RWPE1 (cell line): ENCODE data around the gene NR2F2.

Experiments used
- CTCF ChIA-PET: fragments of 350-600 bp; sonication (Branson Sonifier 250); formaldehyde crosslinking; extraction: SDS; loops from one replicate; lab custom pipeline; 2021; lab: Yijun Ruan, JAX
- POLR2A ChIA-PET: fragments of 400-600 bp; formaldehyde crosslinking; extraction: SDS; loops from one replicate; lab custom pipeline; 2020; ENCODE audit warnings: antibody characterized with exemption; ENCODE audit not compliant: low non-redundant PET; lab: Yijun Ruan, JAX
- DNase-seq: peaks from one replicate; pipeline ENCODE4 v3.0.0; 2012; ENCODE audit warnings: low spot score
- H3K27ac ChIP-seq: fragments of 450-650 bp; 2 replicates; pipeline ENCODE4 v1.5.1; 2017
- CTCF ChIP-seq: fragments of 450-650 bp; conservative IDR thresholded peaks from 2 replicates; pipeline ENCODE4 v1.5.1; 2017; ENCODE audit warnings: low read depth, mild to moderate bottlenecking

NR2F2 gene

GRCh38 chr15:96361309-96362010, 31.0 kb downstream of the NR2F2 start:
- POLR2A ChIA-PET: no interaction called here
- DNase-seq: no peak
- CTCF ChIA-PET: no interaction called here
- H3K27ac ChIP-seq: no peak overlapping the region
- no peak for TF ChIP-seq CTCF

GRCh38 chr15:96362011-96362754, 31.7 kb downstream of the NR2F2 start:
- DNase-seq: no peak

GRCh38 chr15:96362755-96363651, 32.5 kb downstream of the NR2F2 start:
- POLR2A ChIA-PET: no interaction called here
- H3K27ac ChIP-seq: no peak overlapping the region
- TF ChIP-seq CTCF: no peak
- no peak for DNase-seq
- CTCF ChIA-PET: interaction anchor here (0.6 kb wide), 2 partner anchors 9 to 193 kb away, joined by 3 to 4 read pairs; no protein-coding TSS in a partner anchor

More at GRCh38 chr15:96362011-96362754, 31.7 kb downstream of the NR2F2 start:
- ChIA-PET POLR2A (no interaction called here), CTCF (no interaction called here)
- TF ChIP-seq CTCF: no peak
- H3K27ac ChIP-seq: no peak overlapping the region

- CTCF ChIA-PET: interaction anchor here (0.6 kb wide), 2 partner anchors 10 to 192 kb away, joined by 3 to 4 read pairs; no protein-coding TSS in a partner anchor
Measured at GRCh38 chr15:96363707-96364106, 33.2 kb downstream of the NR2F2 start.

GRCh38 chr15:96365781-96366525, 35.5 kb downstream of the NR2F2 start:
- no peak overlapping the region for H3K27ac ChIP-seq
- POLR2A ChIA-PET: no interaction called here
- DNase-seq: no peak
- no peak for TF ChIP-seq CTCF
- CTCF ChIA-PET: interaction anchor here (0.6 kb wide), 1 partner anchor 89 kb away, joined by 5 read pairs; no protein-coding TSS in a partner anchor

More at GRCh38 chr15:96363707-96364106, 33.2 kb downstream of the NR2F2 start:
- DNase-seq: no peak
- POLR2A ChIA-PET: no interaction called here
- TF ChIP-seq CTCF: no peak
- no peak overlapping the region for H3K27ac ChIP-seq
